Activated CD4-positive, alpha-beta T cell treated with anti-CD3 and anti-CD28 coated beads, Interleukin-2, Interleukin-4, amounts not matched to agents 100 ng/mL and 50 ng/mL, durations not matched to agents 16 hours and 8 hours (primary cell): ENCODE measurements around the gene FBRS.
"Not testable (repeated sequence)": the region's sequence is repeated elsewhere in the genome, so short reads cannot be mapped to it uniquely, and the experiment has no call there.

Source experiments
- DNase-seq: peaks from one replicate; pipeline ENCODE4 v3.0.0-alpha.2; 2020; ENCODE audit warnings: low spot score

The FBRS gene

DNA sequence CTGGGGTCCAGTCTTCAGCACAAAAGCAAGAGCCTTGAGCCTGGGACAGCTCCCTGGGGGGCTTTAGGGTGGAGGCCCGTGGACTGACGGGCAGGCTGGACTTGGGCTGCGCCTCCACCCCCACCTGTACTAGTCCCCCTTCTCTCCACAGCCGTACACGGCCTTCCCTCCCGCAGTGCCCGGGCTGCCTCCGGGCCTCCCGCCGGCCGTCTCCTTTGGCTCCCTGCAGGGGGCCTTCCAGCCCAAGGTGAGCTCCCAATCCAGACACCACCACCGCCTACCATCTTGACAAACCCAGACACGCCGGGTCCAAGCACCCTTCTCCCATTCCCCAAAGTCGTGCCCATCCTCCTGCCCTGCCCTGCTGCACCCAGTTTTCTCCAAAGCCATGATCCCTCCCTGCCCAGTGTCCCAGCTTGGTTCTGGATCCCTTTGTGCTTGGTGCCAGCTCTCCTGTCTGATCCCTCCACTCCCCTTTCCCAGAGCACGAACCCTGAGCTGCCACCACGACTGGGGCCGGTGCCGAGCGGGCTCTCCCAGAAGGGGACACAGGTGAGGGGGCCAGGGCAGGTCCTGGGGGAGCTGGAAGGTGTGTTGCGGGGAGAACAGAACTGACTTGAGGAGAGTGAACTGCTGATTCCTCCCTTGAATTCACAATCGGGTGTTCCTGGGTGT lies 7.1 kb downstream of the FBRS start:
- no peak for DNase-seq

DNA sequence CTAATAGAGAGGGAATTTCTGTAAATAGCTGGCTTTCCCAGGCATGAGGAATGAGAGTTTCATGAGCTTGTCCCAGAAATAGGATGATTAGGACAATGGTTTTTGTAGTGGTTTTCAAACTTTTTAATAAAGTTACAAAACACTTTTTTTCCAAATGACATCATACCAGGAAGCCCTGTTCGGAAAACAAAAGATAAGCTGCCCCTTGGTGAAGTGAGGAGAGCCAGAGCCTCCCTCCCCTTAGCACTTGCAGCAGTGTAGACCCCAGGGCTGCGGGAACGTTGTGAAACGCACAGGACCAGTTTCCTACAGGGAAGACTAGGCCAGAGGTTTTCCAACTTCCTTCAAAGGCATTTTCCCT lies 7.6 kb downstream of the FBRS start:
- DNase-seq, result no peak

DNA sequence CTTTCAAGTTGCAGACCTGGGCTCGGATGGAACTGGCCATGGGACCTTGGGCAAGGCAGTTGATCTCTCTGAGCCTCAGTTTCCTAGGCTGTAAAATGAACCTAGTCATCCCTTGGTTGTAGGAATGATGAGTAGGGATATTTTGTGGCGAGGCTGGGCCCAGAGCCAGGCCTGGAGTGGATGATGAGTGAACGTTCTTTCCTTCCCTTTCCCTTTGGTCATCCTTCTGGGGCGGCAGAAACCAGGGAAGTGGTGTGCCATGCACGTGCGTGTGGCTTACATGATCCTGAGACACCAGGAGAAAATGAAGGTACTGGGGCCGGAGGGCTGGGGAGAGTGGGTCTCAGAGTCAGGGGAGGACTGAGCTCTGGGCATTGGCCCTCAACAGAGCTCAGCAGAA lies 8.4 kb downstream of the FBRS start:
- DNase-seq, result no peak

DNA sequence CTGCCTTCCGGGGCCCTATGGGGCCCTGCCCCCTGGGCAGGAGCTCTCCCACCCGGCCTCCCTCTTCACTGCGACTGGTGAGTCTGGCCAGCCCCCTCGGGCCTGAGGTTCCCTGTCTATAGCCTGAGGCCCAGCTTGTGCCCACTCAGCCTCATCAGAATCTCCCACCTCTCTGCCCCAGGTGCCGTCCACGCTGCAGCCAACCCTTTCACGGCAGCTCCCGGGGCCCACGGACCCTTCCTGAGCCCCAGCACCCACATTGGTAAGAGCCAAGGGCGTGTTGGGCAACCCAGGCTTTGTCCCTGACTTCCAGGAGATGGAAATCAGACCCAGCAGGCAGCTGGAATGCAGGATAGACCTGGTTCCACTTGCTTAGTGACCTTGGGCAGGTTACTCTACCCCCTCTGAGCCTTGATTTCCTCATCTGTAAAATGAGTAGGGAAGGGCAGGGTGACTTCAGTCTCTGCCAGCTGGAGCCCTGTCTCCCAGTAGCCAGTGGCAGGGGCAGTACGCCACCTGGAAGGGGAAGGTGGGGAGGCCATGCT lies 9.2 kb downstream of the FBRS start:
- no peak for DNase-seq

DNA sequence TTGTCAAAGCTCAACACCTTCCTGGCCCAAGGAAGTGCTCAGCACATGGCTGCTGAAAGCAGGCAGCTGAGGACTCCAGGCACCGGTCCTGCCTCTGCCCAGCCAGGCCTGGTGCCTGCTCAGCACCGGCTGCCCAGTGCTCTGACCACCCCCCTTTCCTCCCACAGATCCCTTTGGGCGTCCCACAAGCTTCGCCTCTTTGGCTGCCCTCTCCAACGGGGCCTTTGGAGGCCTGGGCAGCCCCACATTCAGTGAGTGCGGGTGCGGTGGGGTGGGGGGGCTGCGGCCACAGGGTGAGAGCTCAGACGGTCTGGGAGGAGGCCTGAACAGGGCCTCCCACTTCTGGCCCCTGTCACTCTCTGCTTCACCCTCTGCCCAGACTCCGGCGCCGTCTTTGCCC lies 10.2 kb downstream of the FBRS start:
- no peak for DNase-seq

DNA sequence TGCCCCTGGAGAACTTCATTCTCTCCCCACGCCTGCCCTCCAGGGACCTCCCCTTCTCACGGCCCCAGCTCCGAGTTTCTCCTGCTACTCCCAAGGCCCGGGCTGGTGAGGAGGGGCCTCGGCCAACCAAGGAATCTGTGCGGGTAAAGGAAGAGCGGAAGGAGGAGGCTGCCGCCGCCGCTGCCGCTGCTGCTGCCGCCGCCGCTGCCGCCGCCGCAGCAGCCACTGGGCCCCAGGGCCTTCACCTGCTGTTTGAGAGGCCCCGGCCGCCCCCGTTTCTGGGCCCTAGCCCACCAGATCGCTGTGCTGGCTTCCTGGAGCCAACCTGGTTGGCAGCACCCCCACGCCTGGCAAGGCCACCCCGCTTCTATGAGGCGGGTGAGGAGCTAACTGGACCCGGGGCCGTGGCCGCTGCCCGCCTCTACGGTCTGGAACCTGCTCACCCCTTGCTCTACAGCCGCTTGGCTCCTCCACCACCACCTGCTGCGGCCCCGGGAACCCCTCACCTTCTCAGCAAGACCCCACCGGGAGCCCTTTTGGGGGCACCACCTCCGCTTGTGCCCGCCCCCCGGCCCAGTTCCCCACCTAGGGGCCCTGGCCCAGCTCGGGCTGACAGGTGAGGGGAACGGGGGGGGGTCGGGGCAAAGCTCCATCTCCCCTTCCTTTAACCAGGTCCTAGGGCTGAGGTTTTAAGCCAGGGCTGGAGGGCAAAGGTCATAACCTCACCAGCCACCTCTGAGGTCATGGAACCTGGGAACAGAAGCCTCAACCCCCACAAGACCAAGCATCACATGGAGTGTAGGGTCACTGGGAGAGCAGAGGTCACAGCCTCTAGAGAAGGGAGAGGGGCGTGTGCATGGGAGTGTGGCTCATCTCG lies 11.0 kb downstream of the FBRS start:
- no peak for DNase-seq

DNA sequence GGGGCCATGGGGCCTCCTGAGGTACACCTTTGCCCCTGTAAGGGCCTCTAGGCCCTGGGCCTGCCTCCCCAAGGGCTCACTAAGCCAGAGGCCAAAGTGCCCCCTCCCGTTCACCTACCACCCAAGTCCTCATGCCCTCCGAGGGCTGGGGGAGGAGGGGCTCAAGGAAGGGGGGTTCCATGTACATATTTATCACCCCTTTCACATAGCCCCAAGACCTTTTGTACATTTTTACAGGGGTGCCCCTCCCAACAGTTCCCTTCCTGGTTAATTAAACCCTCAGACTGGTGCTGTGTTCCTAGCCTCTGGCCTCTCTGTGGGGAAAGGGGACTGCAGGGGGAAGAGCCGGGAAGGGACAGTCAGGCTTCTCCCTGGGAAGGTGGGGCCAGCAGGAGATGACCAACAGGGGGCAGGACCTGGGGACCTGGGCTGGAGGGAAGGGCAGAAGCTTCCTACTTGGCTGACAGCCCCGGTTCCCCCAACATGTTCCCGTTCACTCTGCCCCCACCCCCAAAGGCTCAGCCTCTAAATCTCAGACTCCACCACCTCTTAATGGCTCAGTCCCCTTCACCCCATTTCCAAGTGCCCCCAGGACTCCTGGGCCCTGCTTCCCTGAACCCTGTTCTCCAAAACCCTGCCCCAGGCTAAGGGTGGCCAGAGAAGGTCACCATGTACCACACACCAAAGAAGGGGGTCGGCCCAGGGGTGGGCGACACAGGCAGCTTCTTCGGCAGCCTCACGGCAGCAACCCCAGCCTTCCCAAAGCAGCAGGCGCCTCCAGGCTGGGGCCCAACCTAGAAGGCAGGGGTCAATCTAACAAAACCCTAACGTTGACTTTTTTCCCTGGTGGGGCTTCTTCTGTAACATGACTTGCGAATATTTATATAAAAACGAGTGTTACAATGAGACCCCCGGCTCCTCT lies 11.9 kb downstream of the FBRS start:
- no peak for DNase-seq

DNA sequence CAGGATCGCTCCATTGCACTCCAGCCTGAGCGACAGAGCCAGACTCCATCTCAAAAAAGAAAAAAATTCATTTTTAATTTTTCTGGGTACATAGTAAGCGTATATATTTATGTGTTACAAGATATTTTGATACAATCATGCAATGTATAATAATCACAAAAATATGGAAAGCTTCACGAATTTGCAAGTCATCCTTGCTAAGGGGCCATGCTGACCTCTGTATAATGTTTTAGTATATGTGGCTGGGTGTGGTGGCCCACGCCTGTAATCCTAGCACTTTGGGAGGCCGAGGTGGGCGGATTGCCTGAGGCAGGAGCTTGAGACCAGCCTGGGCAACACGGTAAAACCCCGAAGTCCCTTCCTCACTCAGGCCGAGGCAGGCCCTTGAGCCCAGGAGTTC lies 16.9 kb downstream of the FBRS start:
- no peak for DNase-seq

DNA sequence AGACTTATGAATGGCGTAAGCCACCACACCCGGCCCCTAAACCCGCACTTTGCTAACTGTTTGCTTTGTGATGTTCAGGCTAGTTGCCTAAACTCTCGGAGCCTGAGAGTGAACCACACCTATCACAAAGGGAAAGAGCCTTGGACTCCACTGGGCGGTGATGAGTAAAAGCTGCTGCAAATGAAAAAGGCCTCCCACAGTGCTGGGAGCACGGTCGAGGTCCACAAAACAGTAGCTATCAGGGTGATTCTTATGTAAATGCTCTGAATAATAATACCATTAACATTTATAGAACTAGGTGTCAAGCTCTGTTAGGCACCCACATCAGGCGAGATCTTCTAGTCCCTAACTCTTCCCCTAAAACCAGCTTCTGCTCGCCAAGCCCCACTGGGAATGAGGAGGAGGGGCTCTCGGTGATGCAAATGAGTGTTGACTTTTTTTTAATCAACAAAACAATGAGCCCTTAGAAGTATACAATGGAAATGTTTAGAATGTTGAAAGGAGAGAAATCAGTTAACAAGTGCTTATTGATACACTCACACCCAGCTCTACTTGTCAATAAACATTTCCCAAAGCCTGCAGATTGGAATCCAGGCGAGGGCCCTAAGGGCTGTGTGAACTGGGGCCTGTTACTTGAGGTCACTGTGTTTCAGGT lies 19.8 kb downstream of the FBRS start:
- DNase-seq, result no peak

DNA sequence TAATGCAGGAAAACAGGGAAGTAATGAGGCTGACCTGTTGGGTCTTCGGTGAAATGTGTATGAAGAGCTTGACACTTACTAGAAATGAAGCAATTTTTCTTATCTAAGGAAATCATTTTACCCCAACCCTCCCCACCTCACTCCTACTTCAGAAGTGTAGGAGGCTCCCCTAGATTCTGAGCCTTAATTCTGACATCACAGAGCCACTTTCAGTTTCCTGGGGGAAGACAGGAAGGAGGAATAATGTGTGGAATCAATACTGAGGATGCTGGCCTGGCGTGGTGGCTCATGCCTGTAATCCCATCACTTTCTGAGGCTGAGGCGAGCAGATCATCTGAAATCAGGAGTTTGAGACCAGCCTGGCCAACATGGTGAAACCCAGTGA lies 20.3 kb downstream of the FBRS start:
- DNase-seq, result no peak

DNA sequence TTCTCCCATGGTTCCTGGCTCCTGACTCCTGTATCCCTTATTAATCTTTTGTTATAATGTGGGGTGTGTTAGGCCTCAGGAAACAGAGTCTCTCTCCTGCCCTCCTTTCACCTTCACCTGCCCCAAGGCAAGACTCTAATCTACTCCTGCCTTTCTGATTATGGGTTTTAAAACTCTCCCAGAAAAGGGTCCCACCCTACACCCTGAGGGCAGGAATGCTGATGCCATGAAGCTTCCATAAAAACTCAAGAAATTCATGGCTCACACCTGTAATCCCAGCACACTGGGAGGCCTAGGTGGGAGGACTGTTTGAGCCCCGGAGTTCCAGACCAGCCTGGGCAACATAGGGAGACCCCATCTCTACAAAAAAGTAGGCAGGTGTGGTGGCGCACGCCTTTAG lies 22.1 kb downstream of the FBRS start:
- no peak for DNase-seq

DNA sequence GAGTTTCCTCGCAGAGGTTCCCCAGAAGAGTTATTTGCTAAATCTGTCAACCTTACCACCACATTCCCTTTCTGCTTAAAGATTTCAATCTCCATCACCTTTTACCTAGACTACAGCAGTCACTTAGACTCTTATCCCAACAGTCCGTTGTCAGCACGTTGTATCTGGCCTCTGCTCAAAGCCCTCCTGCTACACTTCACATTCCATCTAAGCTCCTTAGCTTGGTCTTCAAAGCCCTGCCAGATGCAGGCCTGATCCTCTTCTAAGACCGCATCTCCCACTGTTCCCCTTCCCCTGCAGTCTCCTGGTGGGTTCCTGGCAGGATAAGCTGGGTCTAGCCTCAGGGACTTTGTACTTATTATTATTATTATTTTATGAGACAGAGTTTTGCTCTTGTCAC lies 30.5 kb downstream of the FBRS start:
- no peak for DNase-seq

DNA sequence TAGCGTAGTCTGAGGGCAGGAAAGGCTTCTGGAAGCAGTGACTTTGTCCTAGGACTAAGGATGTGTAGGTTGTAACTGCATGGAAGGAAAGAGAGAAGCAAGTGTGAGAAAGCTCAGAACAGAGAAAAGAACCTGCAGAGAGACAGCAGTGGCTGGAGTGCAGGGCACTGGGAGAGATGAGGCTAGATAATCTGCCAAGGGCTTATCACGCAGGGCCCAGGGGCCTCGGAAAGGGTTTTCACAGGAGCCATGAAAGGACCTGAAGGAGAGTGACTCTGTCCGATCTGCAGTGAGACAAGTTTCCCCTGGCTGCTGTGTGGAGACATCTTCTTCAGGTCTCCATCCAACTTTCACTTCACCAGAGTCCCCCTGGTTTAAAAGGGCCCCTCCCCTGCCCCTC lies 33.7 kb downstream of the FBRS start:
- DNase-seq, result no peak

DNA sequence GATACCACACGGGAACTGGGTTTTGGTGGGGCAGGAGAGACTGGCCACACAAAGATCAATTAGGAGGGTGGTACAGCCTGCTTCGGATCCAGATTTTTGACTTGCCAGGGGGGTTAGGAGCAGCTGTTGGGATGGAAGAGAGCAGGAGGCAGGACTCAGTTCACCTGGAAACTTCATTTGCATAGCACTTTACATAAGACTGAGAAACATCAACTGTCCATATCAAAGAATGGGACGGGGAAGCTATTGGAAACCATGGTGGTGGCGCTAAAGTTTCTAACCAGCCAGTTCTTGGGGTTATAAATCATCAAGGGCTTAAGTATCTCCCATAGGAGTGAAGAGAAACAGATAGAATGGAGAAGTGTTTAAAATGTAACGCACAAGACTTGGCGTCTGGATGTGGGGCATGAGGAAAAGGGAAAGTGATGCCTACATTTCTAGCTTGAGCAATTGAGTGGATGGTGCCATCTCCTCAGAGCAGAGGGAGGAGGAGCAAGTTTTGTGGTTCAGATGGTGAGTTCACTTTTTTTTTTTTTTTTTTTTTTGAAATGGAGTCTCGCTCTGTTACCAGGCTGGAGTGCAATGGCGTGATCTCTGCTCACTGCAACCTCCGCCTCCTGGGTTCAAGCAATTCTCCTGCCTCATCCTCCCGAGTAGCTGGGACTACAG lies 34.3 kb downstream of the FBRS start:
- DNase-seq, result no peak

DNA sequence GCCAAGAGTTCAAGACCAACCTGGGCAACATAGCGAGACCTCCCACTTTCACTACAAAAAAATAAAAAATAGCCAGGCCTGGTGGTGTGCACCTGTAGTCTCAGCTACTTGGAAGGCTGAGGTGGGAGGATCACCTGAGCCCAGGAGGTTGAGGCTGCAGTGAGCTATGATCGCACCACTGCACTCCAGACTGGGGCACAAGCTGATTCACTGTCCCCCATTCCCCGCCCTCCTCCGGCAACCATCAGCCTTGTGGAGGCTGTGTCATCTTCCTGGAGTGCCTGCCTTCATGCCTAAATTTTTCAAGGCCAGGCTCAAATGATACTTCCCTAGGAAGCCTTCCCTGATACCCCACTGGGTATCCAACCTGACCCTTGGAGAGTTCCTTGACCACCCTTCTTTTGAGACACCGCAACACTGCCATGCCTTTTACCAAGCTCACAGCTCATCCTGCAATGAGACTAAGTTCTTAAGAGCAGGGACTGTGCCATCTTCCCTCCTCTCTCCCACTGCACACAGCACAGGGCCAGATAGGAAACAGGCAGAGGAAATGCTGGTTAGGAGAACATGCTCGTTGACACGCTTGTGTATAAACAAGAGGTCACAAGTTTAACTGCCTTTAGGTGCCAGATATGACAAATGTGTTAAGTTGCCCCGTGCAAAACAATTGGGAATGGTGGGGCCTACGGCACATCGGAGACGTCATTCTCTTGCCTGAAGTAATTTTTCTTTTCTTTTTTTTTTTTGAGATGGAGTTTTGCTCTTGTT lies 36.9 kb downstream of the FBRS start:
- no peak for DNase-seq

DNA sequence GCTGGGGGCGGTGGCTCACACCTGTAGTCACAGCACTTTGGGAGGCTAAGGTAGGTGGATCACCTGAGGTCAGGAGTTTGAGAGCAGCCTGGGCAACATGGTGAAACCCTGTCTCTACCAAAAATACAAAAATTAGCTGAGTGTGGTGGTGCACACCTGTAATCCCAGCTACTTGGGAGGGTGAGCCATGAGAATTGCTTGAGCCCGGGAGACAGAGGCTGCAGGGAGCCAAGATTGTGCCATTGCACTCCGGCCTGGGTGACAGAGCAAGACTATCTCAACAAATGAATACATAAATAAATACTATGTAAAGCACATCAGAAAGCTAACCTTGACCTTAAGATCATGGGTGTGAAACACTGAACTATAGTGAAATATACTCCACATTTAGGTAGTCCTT lies 38.4 kb downstream of the FBRS start:
- DNase-seq, result not testable (repeated sequence)

DNA sequence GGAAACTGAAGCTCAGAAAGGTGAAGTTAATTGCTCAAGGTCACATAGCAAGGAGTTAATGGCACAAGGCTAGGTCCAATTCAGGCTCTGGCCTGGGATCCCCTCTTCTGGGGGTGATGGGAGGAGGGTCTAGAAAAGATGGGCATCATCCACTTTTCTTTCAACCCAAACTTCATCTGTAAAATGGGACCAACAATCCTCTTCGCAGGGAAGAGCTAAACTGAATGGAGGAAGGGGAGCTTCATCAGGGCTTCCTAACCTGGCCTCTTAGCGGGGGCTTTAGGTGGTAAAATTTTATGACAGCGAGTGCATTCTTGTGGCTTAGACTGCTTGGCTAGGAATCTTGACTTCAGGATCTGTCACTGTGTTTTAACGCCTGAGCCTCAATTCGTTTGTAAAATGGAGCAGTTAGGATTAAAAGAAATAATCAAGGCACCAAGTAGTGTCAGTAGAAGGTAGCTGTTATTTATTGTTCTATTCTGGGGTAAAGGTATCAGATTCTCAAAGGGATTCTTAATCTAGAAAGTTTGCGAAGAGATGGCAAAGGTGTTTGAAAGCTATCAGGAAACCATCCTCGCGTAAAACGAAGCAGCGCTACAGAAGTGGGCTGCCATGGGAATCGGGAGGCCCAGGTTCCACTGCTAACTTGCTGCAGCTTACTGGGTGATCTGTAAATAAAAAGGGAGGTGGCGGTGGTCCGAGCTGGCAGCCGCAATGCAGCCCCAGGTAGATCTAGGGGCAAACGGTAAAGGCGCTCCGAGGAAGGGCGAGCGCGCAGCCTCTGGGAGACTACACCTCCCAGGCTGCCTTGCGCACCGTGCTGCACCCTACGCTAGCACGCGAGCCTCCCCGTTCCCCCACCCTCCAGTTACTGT lies 39.3 kb downstream of the FBRS start:
- no peak for DNase-seq

DNA sequence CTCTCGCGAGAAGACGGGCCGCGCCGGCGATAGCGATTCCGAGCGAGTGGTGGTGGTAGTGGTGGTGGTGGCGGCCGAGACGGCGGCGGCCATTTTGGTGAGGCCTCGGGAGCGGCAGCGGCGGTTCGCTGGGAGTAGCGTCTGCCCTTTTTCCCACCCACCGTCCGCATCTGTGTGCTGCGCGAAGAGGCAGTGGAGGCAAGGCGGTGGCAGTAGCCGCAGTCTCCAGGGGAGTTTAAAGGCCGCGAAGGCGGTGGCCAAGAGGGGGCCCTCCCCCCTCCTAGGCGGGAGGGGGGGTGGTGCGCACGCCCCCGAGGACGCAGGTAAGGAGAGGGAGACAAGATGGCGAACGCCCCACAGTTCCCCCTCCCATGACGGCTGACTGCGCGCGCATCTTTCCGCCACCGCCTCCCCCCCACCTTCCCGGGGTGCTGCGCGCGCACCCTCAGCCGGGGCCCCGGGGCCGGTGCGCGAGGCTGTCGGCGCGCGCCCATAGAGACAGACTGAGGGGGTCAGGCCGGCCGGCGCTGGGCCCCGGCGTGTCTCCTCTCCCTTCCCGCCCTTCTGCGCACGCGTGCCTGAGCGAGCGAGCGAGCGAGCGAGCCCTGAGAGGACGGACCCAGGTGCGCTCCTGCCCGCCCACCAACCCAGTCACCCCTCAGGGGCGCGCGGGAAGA lies 40.0 kb downstream of the FBRS start:
- DNase-seq, result peak; percentile 100
